Measurements from ENCODE around the gene GRIN3A.
"Not testable (repeated sequence)": the region's sequence is repeated elsewhere in the genome, so short reads cannot be mapped to it uniquely, and the experiment has no call there.

GRIN3A gene

GRCh38 chr9:101738566-101739183 lies at the start of gene GRIN3A:
Gene GRIN3A (minus strand): TSS chr9:101738647. CDS start chr9:101737979, 668 bp downstream.
- DNase-seq = no peak

- no peak for DNase-seq
Observed at GRCh38 chr9:101787891-101788290, 49.4 kb upstream of the GRIN3A start.

- no peak for DNase-seq
Observed at GRCh38 chr9:101778332-101778731, 39.9 kb upstream of the GRIN3A start.

GRCh38 chr9:101764472-101764871 lies 26.0 kb upstream of the GRIN3A start:
- DNase-seq = no peak

GRCh38 chr9:101758304-101758930 lies 20.0 kb upstream of the GRIN3A start:
- DNase-seq = no peak

GRCh38 chr9:101753716-101754115 lies 15.3 kb upstream of the GRIN3A start:
- DNase-seq = no peak

- DNase-seq = no peak
Observed at GRCh38 chr9:101751895-101752294, 13.4 kb upstream of the GRIN3A start.

GRCh38 chr9:101739311-101739710 lies 864 bp upstream of the GRIN3A start:
- no peak for DNase-seq

GRCh38 chr9:101737705-101738565 lies 512 bp downstream of the GRIN3A start:
- no peak for DNase-seq

GRCh38 chr9:101737165-101737704 lies 1.2 kb downstream of the GRIN3A start:
- DNase-seq = no peak

- DNase-seq = no peak
Observed at GRCh38 chr9:101736717-101737116, 1.7 kb downstream of the GRIN3A start.

GRCh38 chr9:101731429-101731828 lies 7.0 kb downstream of the GRIN3A start:
- no peak for DNase-seq

GRCh38 chr9:101727612-101728524 lies 10.6 kb downstream of the GRIN3A start:
- DNase-seq = peak; percentile 4

- DNase-seq = not testable (repeated sequence)
Observed at GRCh38 chr9:101724271-101724670, 14.2 kb downstream of the GRIN3A start.

- DNase-seq = no peak
Observed at GRCh38 chr9:101718192-101718591, 20.3 kb downstream of the GRIN3A start.

GRCh38 chr9:101716629-101717028 lies 21.8 kb downstream of the GRIN3A start:
- DNase-seq = no peak

- DNase-seq = no peak
Observed at GRCh38 chr9:101711330-101711941, 27.0 kb downstream of the GRIN3A start.

GRCh38 chr9:101708855-101709254 lies 29.6 kb downstream of the GRIN3A start:
- DNase-seq = no peak

GRCh38 chr9:101707721-101708120 lies 30.7 kb downstream of the GRIN3A start:
- DNase-seq = no peak

GRCh38 chr9:101706997-101707396 lies 31.4 kb downstream of the GRIN3A start:
- no peak for DNase-seq

- DNase-seq = no peak
Observed at GRCh38 chr9:101706261-101706798, 32.1 kb downstream of the GRIN3A start.

All from CD4-positive, alpha-beta T cell treated with Interleukin-12 subunit alpha and Interleukin-12 subunit beta, for 1 hour (primary cell).